Loucy (cell line): ENCODE measurements around the gene KIF11.

ENCODE experiments used
- H2AFZ ChIP-seq: fragments of 200-600 bp; sonication (generic); 2 replicates; pipeline ENCODE4 v1.6.0; 2016; ENCODE audit warnings: antibody characterized with exemption, mild to moderate bottlenecking, low read length, moderate library complexity
- H3F3A ChIP-seq: fragments of 200-600 bp; 2 replicates; pipeline ENCODE4 v1.6.0; 2016; ENCODE audit warnings: antibody characterized with exemption, low read depth, mild to moderate bottlenecking
- H3K27me3 ChIP-seq: fragments of 200-600 bp; sonication (generic); 2 replicates; pipeline ENCODE4 v1.6.1; 2014; ENCODE audit warnings: low read length, mild to moderate bottlenecking; ENCODE audit not compliant: insufficient read depth, poor library complexity, severe bottlenecking
- H3K36me3 ChIP-seq: fragments of 200-600 bp; sonication (generic); 2 replicates; pipeline ENCODE4 v1.6.1; 2016; ENCODE audit warnings: low read length; ENCODE audit not compliant: insufficient read depth
- H3K4me1 ChIP-seq: fragments of 200-600 bp; sonication (generic); 2 replicates; pipeline ENCODE4 v1.5.1; 2014; ENCODE audit warnings: low read length, mild to moderate bottlenecking; ENCODE audit not compliant: insufficient read depth, poor library complexity, severe bottlenecking
- H3K4me2 ChIP-seq: fragments of 200-600 bp; sonication (generic); 2 replicates; pipeline ENCODE4 v1.6.0; 2014; ENCODE audit warnings: antibody characterized with exemption, low read length, low read depth, mild to moderate bottlenecking; ENCODE audit not compliant: poor library complexity, severe bottlenecking
- H3K4me3 ChIP-seq: fragments of 200-600 bp; sonication (generic); 2 replicates; pipeline ENCODE4 v1.5.1; 2014; ENCODE audit warnings: low read length, mild to moderate bottlenecking, mixed read lengths; ENCODE audit not compliant: poor library complexity, severe bottlenecking
- H3K79me2 ChIP-seq: fragments of 200-600 bp; sonication (generic); 2 replicates; pipeline ENCODE4 v1.6.1; 2014; ENCODE audit warnings: low read length; ENCODE audit not compliant: insufficient read depth
- H3K9ac ChIP-seq: fragments of 200-600 bp; sonication (generic); 2 replicates; pipeline ENCODE4 v1.6.0; 2014; ENCODE audit warnings: mild to moderate bottlenecking, low read depth, low read length, moderate library complexity; ENCODE audit not compliant: poor library complexity, severe bottlenecking
- H3K9me2 ChIP-seq: fragments of 200-600 bp; sonication (generic); replicated peaks from 2 replicates; pipeline ENCODE4 v1.6.1; 2016; ENCODE audit warnings: low read depth, low read length, mixed read lengths
- H3K9me3 ChIP-seq: fragments of 200-600 bp; sonication (generic); 2 replicates; pipeline ENCODE4 v1.6.1; 2014; ENCODE audit warnings: mild to moderate bottlenecking, antibody characterized with exemption, low read length, low read depth; ENCODE audit not compliant: insufficient read depth
- H4K20me1 ChIP-seq: fragments of 200-600 bp; sonication (generic); 2 replicates; pipeline ENCODE4 v1.6.0; 2014; ENCODE audit warnings: antibody characterized with exemption, low read length, mild to moderate bottlenecking; ENCODE audit not compliant: insufficient read depth, poor library complexity, severe bottlenecking
- EZH2phosphoT487 ChIP-seq: fragments of 200-600 bp; IDR thresholded peaks from 2 replicates; pipeline ENCODE4 v1.6.1; 2018; ENCODE audit warnings: antibody characterized with exemption, mild to moderate bottlenecking, moderate library complexity, borderline replicate concordance
- TF ChIP-seq, protein P1 (sequence below): fragments of 200-600 bp; sonication (generic); conservative IDR thresholded peaks from 2 replicates; pipeline ENCODE4 v1.5.1; 2014; ENCODE audit warnings: mild to moderate bottlenecking, antibody characterized with exemption, low read length

KIF11 gene

GRCh38 chr10:92656266-92656961 lies 63.5 kb downstream of the KIF11 start:
- peaks cover 9% of the 10 kb centered on the region; the same call in 1 of the 2 replicates for H3F3A ChIP-seq
- TF ChIP-seq EZH2phosphoT487 = no peak
- TF ChIP-seq, protein P1, sequence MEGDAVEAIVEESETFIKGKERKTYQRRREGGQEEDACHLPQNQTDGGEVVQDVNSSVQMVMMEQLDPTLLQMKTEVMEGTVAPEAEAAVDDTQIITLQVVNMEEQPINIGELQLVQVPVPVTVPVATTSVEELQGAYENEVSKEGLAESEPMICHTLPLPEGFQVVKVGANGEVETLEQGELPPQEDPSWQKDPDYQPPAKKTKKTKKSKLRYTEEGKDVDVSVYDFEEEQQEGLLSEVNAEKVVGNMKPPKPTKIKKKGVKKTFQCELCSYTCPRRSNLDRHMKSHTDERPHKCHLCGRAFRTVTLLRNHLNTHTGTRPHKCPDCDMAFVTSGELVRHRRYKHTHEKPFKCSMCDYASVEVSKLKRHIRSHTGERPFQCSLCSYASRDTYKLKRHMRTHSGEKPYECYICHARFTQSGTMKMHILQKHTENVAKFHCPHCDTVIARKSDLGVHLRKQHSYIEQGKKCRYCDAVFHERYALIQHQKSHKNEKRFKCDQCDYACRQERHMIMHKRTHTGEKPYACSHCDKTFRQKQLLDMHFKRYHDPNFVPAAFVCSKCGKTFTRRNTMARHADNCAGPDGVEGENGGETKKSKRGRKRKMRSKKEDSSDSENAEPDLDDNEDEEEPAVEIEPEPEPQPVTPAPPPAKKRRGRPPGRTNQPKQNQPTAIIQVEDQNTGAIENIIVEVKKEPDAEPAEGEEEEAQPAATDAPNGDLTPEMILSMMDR = no peak
- H3K4me2 ChIP-seq = no peak overlapping the region
- no peaks in the 10 kb centered on the region for H3K4me1 ChIP-seq
- H3K36me3 ChIP-seq = peaks cover 51% of the 10 kb centered on the region; the same call in 1 of the 2 replicates
- H3K9me3 ChIP-seq = no peaks in the 10 kb centered on the region
- no peaks in the 10 kb centered on the region for H3K79me2 ChIP-seq
- H4K20me1 ChIP-seq = no peaks in the 10 kb centered on the region
- no peaks in the 10 kb centered on the region for H3K9me2 ChIP-seq
- no peaks in the 10 kb centered on the region for H3K27me3 ChIP-seq
- H3K9ac ChIP-seq = no peak overlapping the region
- H2AFZ ChIP-seq = no peak overlapping the region
- no peak overlapping the region for H3K4me3 ChIP-seq

DNA sequence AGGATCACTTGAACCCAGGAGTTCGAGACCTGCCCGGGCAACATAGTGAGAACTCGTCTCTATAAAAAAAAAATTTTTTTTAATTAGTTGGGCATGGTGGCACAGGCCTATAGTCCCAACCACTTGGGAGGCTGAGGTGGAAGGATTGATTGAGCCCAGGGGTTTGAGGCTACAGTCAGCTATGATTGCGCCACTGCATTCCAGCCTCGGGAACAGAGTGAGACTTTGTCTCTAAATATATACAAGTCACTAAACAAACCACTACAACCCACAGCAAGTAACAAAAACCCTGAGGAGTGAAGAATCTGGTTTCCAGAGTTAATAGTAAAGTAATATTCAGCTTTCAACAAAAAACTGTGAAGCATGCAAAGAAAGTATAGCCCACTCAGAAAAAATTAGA lies 64.1 kb downstream of the KIF11 start:
- H3K4me2 ChIP-seq = no peak overlapping the region
- H3K9me2 ChIP-seq = no peaks in the 10 kb centered on the region
- no peaks in the 10 kb centered on the region for H3K79me2 ChIP-seq
- no peaks in the 10 kb centered on the region for H3K4me1 ChIP-seq
- H3K36me3 ChIP-seq = peaks cover 45% of the 10 kb centered on the region; the same call in 1 of the 2 replicates
- TF ChIP-seq EZH2phosphoT487 = no peak
- TF ChIP-seq, protein P1 = no peak
- H3K4me3 ChIP-seq = no peak overlapping the region
- H3K9ac ChIP-seq = no peak overlapping the region
- H3K27me3 ChIP-seq = no peaks in the 10 kb centered on the region
- no peak overlapping the region for H2AFZ ChIP-seq
- H3K9me3 ChIP-seq = no peaks in the 10 kb centered on the region
- peaks cover 9% of the 10 kb centered on the region; the same call in 1 of the 2 replicates for H3F3A ChIP-seq
- no peaks in the 10 kb centered on the region for H4K20me1 ChIP-seq

DNA sequence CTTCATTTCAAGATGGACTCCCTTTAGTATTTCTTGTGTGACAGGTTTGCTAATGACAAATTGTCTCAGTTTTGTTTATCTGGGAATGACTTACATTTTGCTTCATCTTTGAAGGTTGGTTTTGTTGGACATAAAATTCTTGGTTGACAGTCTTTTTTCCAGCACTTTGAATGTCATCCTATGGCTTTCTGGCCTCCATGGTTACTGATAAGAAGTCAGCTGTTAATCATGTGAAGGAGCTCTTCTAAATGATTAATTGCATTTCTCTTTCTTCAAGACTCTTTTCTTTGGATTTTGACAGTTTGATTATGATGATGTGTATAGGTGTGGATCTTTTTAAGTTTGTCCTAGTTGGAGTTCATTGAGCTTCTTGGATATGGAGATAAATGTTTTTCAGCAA lies 69.9 kb downstream of the KIF11 start:
- Histone ChIP-seq H3K27me3 (no peaks in the 10 kb centered on the region), H3K79me2 (no peaks in the 10 kb centered on the region), H3K9me2 (no peaks in the 10 kb centered on the region), H3F3A (no peaks in the 10 kb centered on the region), H3K4me3 (no peak overlapping the region), H4K20me1 (no peaks in the 10 kb centered on the region), H3K9ac (no peak overlapping the region), H3K4me1 (no peaks in the 10 kb centered on the region), H3K36me3 (no peaks in the 10 kb centered on the region), H3K9me3 (peaks cover 11% of the 10 kb centered on the region; the same call in 1 of the 2 replicates), H2AFZ (no peak overlapping the region), H3K4me2 (no peak overlapping the region)
- TF ChIP-seq EZH2phosphoT487 = no peak
- TF ChIP-seq, protein P1 = no peak
